ENCODE measurements around the gene PGRMC1. TPM values are rescaled to one million over a fixed set of nuclear protein-coding genes. Genes with fewer than 3 reads are reported as not detected.
"Not testable (repeated sequence)": the region's sequence is repeated elsewhere in the genome, so short reads cannot be mapped to it uniquely, and the experiment has no call there.

PGRMC1 gene
- total RNA-seq, 3 donors from 2014 or later, result 34.6 to 42.7 (median 36.7) TPM

GRCh38 chrX:119249891-119250290 is 13.8 kb downstream of the PGRMC1 start:
- Mint-ChIP-seq H3K9me3 (no peaks in the 10 kb centered on the region), H3K27me3 (ENCODE audit: low read depth) (no peaks in the 10 kb centered on the region), H3K4me3 (no peak overlapping the region), H3K4me1 (ENCODE audit: low read depth) (no peaks in the 10 kb centered on the region), H3K36me3 (ENCODE audit: insufficient read depth) (peaks cover 8% of the 10 kb centered on the region)
- DNase-seq (no peak), ATAC-seq (no peak)

- H3K36me3 Mint-ChIP-seq (ENCODE audit: insufficient read depth), result peaks cover 2% of the 10 kb centered on the region
- no peak for DNase-seq
- no peak overlapping the region for H3K4me3 Mint-ChIP-seq
- no peak for ATAC-seq
- no peaks in the 10 kb centered on the region for H3K9me3 Mint-ChIP-seq
- H3K4me1 Mint-ChIP-seq (ENCODE audit: low read depth), result no peaks in the 10 kb centered on the region
- no peaks in the 10 kb centered on the region for H3K27me3 Mint-ChIP-seq (ENCODE audit: low read depth)
Observed at GRCh38 chrX:119251386-119251785, 15.3 kb downstream of the PGRMC1 start.

GRCh38 chrX:119252716-119253115 is 16.6 kb downstream of the PGRMC1 start:
- Mint-ChIP-seq H3K4me3 (no peak overlapping the region), H3K9me3 (no peaks in the 10 kb centered on the region), H3K36me3 (ENCODE audit: insufficient read depth) (peaks cover 2% of the 10 kb centered on the region), H3K4me1 (ENCODE audit: low read depth) (no peaks in the 10 kb centered on the region), H3K27me3 (ENCODE audit: low read depth) (no peaks in the 10 kb centered on the region)
- DNase-seq, result no peak
- no peak for ATAC-seq

DNA sequence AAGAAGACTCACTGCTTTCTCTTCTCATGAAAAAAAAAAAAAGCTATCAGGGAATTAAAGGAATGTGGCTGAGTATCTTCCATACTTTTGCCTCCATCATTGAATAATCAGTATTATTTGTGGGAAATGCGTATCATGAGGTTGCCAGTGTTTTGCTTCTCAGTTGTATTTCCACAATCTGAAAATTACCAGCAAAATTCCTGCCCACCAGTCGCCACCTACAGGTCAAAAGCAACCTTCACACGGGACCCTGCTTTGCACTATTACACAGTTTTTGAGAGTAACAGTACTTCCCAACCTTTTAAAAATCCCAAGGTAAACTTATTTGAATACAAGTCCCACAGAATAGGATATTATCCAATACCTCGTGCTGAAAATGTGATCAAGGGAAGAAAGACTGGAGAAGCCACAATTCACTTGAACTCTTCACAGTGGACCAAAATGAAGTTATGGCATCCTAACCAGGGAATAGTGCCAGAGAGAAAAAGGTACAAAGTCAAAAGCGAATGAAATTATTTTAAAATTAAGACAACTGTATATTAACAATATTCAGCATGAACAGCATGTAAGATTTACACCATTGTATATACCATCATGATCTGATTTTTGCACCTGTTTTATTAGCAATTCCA is 30.4 kb downstream of the PGRMC1 start:
- Mint-ChIP-seq H3K4me1 (ENCODE audit: low read depth) (no peaks in the 10 kb centered on the region), H3K4me3 (no peak overlapping the region), H3K36me3 (ENCODE audit: insufficient read depth) (no peaks in the 10 kb centered on the region), H3K9me3 (no peaks in the 10 kb centered on the region), H3K27me3 (ENCODE audit: low read depth) (peaks cover 5% of the 10 kb centered on the region)
- DNase-seq (no peak), ATAC-seq (no peak)

GRCh38 chrX:119267115-119267514 is 31.0 kb downstream of the PGRMC1 start:
- H3K9me3 Mint-ChIP-seq; DNase-seq; H3K36me3 Mint-ChIP-seq (ENCODE audit: insufficient read depth); H3K27me3 Mint-ChIP-seq (ENCODE audit: low read depth); H3K4me3 Mint-ChIP-seq; ATAC-seq; H3K4me1 Mint-ChIP-seq (ENCODE audit: low read depth): not testable (repeated sequence)

DNA sequence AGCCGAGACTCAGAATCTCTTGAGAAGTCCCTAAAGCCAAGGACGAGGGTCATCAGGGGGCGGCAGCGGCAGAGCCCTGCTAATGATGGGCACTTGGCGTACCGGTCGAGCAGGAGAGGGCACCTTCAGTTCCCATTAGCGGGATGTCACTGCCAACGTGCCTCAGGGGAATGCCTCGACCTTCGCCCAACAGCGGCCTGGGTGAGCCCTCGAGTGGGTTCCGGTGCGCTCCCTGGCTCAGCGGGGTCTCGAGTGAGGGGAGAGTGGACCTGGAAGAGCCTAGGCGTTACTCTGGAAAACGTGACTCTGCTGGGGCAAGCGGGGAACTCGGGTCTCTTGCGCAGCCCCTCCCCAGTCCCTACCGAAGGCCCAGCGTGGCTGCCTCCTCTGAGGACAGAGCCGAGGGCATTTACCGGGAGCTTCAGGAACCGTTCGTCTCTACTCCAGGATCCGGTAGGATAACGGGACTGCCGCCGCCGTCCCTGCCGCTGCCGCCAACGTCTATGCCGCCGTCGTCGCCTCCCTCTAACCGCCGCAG is 36.9 kb downstream of the PGRMC1 start:
- H3K4me3 Mint-ChIP-seq, result no peak overlapping the region
- H3K4me1 Mint-ChIP-seq (ENCODE audit: low read depth), result peaks cover 7% of the 10 kb centered on the region
- no peaks in the 10 kb centered on the region for H3K36me3 Mint-ChIP-seq (ENCODE audit: insufficient read depth)
- DNase-seq (no peak), ATAC-seq (no peak)
- no peaks in the 10 kb centered on the region for H3K9me3 Mint-ChIP-seq
- peaks cover 6% of the 10 kb centered on the region for H3K27me3 Mint-ChIP-seq (ENCODE audit: low read depth)

DNA sequence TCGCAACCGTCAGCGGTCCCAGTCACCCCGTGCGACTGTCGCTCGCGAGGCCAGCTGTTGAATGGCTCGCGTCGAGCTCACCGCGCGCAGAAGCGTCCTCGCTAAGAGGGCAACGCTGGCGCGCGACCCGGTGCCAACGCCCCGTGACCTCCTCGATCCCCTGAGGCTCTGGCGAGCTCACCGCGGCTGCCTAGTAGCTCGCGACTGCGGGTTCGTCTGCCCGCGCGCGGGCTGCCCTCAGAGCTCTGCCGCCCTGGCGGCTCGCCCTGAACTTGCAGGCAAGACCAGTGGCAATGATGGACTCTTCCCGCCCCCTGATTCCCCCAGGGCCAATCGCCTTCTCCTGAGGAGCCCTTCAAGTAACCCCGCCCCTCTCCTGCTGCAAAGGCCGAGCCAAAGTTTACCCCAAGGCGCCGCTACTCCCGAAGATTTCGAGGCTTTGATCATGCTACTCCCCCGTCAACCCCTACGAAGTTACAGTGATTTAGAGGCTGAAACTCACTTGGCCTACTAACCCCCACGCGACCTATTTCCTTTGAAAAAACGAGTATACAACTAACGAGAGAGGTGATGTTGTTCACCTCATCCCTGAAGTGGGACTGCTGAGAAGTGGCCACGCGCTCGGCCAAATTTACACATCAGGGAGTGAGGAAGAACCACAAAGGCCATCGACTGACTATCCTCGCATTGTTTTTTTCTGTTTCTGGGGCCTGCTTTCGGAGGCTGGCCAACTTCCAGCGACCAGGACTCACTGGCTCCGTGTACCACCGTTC is 37.5 kb downstream of the PGRMC1 start:
- Mint-ChIP-seq H3K36me3 (ENCODE audit: insufficient read depth) (no peaks in the 10 kb centered on the region), H3K9me3 (no peaks in the 10 kb centered on the region), H3K4me3 (peak overlapping the region; percentile 65), H3K27me3 (ENCODE audit: low read depth) (peaks cover 7% of the 10 kb centered on the region), H3K4me1 (ENCODE audit: low read depth) (peaks cover 7% of the 10 kb centered on the region)
- DNase-seq (peak; percentile 22), ATAC-seq (peak; percentile 92 to 93)

- not testable (repeated sequence) for H3K27me3 Mint-ChIP-seq (ENCODE audit: low read depth); ATAC-seq; H3K36me3 Mint-ChIP-seq (ENCODE audit: insufficient read depth); H3K9me3 Mint-ChIP-seq; DNase-seq; H3K4me1 Mint-ChIP-seq (ENCODE audit: low read depth); H3K4me3 Mint-ChIP-seq
Observed at GRCh38 chrX:119282347-119282746, 46.3 kb downstream of the PGRMC1 start.

GRCh38 chrX:119288890-119289393 is 52.9 kb downstream of the PGRMC1 start:
- H3K9me3 Mint-ChIP-seq, result no peaks in the 10 kb centered on the region
- peaks cover 2% of the 10 kb centered on the region for H3K27me3 Mint-ChIP-seq (ENCODE audit: low read depth)
- H3K4me3 Mint-ChIP-seq, result no peak overlapping the region
- H3K4me1 Mint-ChIP-seq (ENCODE audit: low read depth), result no peaks in the 10 kb centered on the region
- H3K36me3 Mint-ChIP-seq (ENCODE audit: insufficient read depth), result no peaks in the 10 kb centered on the region
- no peak for ATAC-seq
- no peak for DNase-seq

- Mint-ChIP-seq H3K9me3 (no peaks in the 10 kb centered on the region), H3K36me3 (ENCODE audit: insufficient read depth) (no peaks in the 10 kb centered on the region), H3K27me3 (ENCODE audit: low read depth) (no peaks in the 10 kb centered on the region), H3K4me1 (ENCODE audit: low read depth) (no peaks in the 10 kb centered on the region), H3K4me3 (no peak overlapping the region)
- ATAC-seq, result no peak
- no peak for DNase-seq
Observed at GRCh38 chrX:119290476-119290875, 54.4 kb downstream of the PGRMC1 start.

DNA sequence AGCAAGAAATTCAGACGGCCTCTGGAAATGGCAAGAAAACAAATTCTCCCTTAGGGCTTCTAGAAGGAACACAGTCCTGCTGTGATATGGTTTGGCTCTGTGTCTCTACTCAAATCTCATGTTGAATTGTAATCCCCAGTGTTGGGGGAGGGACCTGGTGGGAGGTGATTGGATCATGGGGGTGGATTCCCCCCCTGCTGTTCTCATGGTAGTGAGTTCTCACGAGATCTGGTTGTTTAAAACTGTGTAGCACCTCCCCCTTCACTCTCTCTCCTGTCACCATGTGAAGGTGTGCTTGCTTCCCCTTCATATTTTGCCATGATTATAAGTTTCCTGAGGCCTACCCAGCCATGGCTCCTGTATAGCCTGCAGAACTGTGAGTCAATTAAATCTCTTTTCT is 55.2 kb downstream of the PGRMC1 start:
- ATAC-seq; H3K9me3 Mint-ChIP-seq; H3K4me1 Mint-ChIP-seq (ENCODE audit: low read depth): not testable (repeated sequence)

DNA sequence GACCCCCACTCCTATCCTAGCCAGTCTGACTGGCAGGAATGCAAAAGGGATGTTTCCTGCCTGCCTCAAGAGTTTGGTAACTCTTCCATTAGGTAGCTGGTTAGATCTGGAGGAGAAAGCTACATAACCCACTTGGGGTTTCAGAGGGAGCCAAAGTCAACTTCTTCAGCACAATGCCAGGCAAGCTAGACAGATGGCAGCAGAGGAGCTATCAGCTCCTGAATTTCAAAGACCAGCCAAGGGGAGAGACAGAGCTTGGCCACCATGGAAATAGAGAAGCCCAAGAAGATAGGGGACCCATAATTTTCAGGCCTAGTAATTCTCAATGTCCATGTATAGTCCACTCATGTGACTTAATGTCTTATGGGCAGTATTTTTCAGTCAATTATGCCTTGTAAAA is 56.4 kb downstream of the PGRMC1 start:
- Mint-ChIP-seq H3K4me1 (ENCODE audit: low read depth) (no peaks in the 10 kb centered on the region), H3K27me3 (ENCODE audit: low read depth) (no peaks in the 10 kb centered on the region), H3K9me3 (no peaks in the 10 kb centered on the region), H3K4me3 (no peak overlapping the region), H3K36me3 (ENCODE audit: insufficient read depth) (no peaks in the 10 kb centered on the region)
- ATAC-seq (no peak), DNase-seq (no peak)

More for the DNA sequence above, 55.2 kb downstream of the PGRMC1 start:
- H3K4me3 Mint-ChIP-seq; H3K27me3 Mint-ChIP-seq (ENCODE audit: low read depth); DNase-seq; H3K36me3 Mint-ChIP-seq (ENCODE audit: insufficient read depth): not testable (repeated sequence)

Data from activated T-cell treated with anti-CD3 and anti-CD28 coated beads, Interleukin-2, amount 50 U/mL, for 4 hours (primary cell).